ENCODE measurements around the gene MERTK.

DNA sequence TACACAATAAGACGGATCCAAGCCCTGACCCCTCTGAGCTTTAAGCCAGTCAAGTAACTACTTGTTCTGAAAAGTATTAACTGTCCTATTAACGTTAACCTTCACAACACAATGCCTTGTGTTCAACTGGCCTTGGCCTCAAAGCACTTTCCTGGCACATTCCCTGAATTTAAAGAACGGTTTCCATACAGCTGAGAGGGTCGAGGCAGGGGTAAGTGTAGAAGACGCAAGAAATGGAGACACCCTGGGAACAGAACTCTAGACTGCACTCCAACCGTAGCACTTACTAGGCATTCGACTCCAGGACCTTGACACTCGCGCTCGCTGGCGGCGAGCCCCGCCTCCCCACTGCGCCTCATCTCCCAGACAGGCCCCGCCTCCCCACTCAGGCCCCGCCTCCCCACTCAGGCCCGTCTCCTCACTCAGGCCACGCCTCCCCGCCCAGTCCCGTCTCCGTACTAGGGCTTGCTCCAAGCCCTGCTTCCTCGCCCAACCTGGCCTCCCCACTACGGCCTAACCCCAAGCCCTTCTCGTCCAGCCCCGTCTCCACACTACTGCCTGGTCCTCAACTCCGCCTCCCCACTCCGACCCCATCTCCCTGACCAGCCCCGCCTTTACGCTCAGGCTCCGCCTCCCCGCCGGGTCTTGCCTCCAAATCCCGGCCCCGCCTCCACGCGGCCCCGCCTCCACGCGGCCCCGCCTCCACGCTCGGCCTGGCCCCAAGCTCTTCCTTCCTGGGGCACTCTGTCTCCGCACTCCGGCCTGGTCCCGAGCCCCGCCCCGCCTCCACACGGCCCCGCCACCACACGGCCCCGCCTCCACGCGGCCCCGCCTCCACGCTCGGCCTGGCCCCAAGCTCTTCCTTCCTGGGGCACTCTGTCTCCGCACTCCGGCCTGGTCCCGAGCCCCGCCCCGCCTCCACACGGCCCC lies 155.8 kb downstream of the MERTK start:
- TF ChIP-seq, protein P1, sequence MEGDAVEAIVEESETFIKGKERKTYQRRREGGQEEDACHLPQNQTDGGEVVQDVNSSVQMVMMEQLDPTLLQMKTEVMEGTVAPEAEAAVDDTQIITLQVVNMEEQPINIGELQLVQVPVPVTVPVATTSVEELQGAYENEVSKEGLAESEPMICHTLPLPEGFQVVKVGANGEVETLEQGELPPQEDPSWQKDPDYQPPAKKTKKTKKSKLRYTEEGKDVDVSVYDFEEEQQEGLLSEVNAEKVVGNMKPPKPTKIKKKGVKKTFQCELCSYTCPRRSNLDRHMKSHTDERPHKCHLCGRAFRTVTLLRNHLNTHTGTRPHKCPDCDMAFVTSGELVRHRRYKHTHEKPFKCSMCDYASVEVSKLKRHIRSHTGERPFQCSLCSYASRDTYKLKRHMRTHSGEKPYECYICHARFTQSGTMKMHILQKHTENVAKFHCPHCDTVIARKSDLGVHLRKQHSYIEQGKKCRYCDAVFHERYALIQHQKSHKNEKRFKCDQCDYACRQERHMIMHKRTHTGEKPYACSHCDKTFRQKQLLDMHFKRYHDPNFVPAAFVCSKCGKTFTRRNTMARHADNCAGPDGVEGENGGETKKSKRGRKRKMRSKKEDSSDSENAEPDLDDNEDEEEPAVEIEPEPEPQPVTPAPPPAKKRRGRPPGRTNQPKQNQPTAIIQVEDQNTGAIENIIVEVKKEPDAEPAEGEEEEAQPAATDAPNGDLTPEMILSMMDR (conservative IDR thresholded peaks at IDR 0.05): no peak
- no peak for TF ChIP-seq ZFX (IDR thresholded peaks at IDR 0.05)

Measured in C4-2B (cell line).